Prostate gland (tissue), 2 donors: ENCODE data around the gene SUFU.

ENCODE experiments used
- CTCF ChIP-seq, 4 experiments: fragments of 200-600 bp in 2 of 4; fragments of 450-650 bp in 2 of 4; sonication (generic) in 2 of 4; IDR thresholded peaks; 1 replicate in 3 of 4; 2 replicates in 1 of 4; pipeline ENCODE4 v1.5.1; 2016 to 2019; ENCODE audit warnings: antibody characterized with exemption in 4 of 4, mild to moderate bottlenecking in 2 of 4, moderate library complexity in 2 of 4
- POLR2A ChIP-seq: fragments of 450-650 bp; IDR thresholded peaks from one replicate; pipeline ENCODE4 v1.6.1; 2016; ENCODE audit warnings: antibody characterized with exemption, mild to moderate bottlenecking

- TF ChIP-seq CTCF (IDR thresholded peaks at IDR 0.05) (no peak), POLR2A (no peak)
These were observed 30.6 kb downstream of the SUFU start for GRCh38 chr10:102534333-102534732.
